ENCODE data around the gene APLN.

APLN gene

GRCh38 chrX:129659861-129660260 lies 5.1 kb upstream of the APLN start:
- no peak for DNase-seq

DNA sequence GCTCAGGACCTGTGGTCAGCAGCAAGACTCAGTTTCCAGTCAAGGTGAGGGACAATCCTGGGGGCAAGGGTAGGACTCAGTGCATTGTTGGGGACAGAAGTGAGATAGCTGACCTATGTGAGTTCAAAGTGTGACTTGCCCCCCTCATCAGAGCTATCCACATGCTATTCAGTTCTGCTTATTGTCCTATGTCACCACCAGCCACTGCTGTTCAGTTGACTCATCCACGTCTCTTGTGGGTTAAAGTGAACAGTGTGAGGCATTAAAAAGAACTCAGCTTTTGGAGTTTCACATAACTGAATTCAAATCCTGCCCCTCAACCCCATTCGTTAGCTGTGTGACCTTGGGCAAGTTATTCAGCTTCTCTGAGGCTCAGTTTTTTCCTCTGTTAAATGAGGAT lies 4.4 kb upstream of the APLN start:
- no peak for DNase-seq

DNA sequence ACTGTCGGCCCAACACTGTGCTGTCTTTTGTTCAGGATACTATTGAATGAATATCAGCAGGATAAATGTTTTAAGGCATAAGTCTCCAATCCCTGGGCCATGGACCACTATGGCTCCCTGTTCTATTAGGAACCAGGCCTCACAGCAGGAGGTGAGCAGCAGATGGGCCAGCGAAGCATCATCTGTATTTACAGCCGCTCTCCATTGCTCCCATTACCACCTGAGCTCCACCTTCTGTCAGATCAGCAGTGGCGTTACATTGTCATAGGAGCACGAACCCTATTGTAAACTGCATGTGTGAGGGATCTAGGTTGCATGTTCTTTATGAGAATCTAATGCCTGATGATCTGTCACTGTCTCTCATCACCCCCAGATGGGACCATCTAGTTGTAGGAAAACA lies 3.7 kb upstream of the APLN start:
- DNase-seq = no peak

DNA sequence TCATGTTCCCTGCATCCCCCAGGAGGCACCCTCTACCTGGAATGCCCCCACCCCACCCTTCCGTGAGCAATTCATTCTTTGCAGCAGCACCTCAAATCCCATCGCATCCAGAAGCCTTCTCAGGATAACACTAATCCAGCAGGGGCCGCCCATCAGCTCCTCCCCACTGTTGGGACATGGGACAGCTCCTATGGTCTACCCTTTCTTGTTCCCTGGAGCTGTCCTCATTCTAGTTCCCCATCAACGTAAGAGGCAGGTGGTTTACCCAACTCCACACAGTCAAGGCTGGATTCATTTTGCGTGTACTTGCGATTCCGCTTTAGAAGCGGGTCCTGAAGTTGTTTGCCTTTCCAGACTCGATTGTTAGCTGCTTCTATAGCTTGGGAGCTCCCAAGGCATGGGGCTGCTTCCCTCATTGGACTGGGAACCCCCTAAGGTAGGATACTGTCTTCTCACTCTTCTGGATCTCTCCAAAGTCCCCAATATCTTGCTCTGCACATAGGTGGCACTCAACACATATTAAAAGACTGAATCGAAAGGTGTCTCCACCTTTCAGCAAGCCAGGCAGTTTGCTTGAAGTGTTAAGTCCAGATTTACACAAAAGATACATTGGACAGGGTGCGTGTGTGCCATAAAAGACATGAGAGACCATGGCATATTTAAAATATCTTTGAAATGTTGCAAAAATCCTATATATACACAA lies 942 bp upstream of the APLN start:
- DNase-seq = no peak

- no peak for DNase-seq
Measured at GRCh38 chrX:129653971-129654651, 645 bp downstream of the APLN start.

- DNase-seq = no peak
Measured at GRCh38 chrX:129653181-129653970, 1.4 kb downstream of the APLN start.

DNA sequence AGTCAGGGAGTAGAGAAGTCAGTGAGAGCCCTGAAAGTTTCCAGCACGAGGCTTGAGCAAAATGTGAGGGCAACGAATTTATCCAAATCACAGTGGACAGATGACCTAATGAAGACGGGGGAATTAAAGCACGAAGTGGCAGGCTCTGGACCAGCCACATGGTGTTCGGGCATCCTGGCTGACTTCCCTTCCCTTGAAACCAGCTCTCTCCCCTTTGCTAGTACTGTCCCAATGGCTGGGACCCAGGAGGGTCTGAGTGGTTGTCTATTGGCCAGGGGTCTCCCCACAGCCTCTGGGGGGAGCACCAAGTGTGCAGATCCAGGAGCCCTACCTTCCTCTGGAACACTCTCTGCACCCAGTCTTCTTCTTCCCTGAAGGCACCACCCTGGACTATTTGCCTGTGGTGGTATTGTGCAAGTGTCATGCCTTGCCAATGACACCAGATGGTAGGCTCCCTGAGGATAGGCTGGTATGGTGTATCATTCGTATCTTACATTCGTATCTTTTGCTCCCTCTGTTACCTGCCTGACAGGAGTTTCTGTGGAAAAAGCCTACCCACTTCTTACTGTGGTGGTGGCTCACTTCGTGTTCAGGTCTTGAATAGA lies 2.1 kb downstream of the APLN start:
- no peak for DNase-seq

- DNase-seq = no peak
Measured at GRCh38 chrX:129651756-129652564, 2.8 kb downstream of the APLN start.

- no peak for DNase-seq
Measured at GRCh38 chrX:129650821-129651510, 3.8 kb downstream of the APLN start.

DNA sequence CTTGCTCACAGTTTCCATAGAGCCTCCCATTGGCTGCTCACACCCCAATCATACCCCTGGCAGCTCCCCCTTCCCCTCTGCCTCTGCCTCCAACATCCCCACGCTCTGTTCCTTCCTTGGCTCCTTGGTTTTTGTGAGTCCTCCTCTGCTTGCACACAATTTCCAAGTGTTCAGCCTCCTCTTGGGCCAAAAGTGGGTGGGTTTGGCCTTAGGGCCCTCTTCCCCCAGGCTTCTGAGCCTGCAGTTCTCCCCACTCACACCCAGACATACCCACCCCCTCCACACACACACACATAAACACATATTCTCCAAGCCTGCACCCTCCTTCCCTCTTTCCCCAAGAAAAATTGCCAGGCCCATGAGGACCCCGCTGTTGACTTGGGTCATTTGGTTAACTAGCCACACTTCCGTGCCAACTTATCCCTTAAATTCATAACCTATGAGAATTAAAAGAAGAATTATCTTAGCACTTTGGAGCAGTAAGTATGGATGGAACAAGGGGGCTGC lies 4.5 kb downstream of the APLN start:
- DNase-seq = no peak

DNA sequence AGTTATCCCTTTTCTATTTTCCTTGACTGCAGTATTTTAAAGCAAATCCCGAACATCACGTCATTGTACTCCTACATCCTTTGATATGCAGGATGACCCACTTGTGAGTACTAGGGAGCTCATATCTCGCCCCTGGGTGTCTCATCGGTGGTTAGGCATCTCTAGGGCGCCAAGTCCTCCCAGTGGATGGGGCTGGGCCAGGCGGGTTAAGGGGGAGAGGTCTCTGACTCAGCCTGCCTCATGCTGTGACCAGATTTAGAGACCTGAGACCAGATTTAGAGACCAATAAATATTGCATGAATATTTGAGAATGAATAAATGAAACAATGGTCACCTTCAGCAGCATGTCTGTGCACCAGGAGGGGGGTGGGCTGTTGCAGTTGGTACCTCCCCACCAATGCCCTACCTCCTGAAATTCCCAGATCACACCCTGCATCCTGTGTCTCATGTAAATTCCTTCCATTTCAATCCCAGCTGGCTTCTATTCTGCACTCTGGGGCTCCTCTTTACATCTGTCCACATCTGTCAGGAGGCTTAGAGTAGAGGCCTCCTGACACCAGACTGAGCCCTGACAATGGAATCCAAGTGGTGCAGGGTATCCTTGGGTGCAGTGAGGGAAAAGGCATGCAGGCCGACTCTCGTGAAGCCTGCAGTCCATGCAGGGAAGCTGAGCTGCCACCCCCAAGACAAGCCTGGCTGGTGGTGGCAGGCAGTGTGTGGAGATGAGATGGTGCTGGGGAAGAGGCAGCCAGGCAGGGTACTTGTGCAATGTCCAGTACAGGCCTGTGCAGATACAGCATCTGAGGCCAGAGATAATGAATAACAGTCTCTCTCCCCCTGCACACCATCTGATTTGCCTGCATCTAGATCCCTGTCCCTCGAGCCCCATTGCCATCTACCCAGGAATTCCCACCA lies 5.2 kb downstream of the APLN start:
- peak; percentile 35 for DNase-seq

DNA sequence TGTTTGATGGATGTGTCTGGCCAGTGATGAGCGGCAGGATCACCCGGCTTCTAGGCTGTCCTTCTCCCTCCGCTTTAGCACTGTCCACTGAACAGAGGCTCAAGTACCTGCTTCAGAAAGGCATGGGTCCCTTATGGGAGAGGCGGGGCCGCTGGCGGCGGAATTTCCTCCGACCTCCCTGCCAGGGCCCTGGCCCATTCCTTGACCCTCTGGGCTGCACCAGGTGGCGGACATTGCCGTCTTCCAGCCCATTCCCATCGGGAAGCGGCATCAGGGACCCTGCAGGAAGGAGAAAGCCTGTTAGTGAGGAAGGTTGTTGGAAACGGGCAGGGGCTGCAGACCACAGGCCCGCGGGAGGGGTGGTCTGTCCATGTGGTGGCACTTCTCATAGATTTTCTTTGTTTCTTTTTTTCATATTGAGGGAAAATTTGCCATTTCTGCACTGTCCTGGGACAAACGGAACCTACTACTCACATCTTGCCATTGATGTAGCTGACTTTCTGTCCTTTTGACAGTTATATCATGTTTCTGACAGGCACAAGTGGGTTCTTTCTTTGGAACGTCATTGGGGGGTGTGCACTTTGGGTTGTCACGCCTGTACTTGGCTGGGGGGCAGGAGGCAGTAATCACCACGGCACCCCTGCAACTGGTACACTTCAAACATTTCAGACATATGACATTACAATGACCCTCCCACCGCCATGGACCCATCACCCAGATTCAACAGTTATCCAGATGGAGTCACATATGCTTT lies 6.1 kb downstream of the APLN start:
- DNase-seq = no peak

GRCh38 chrX:129647418-129648410 lies 7.0 kb downstream of the APLN start:
- DNase-seq = no peak

- DNase-seq = no peak
Measured at GRCh38 chrX:129646566-129647417, 8.0 kb downstream of the APLN start.

DNA sequence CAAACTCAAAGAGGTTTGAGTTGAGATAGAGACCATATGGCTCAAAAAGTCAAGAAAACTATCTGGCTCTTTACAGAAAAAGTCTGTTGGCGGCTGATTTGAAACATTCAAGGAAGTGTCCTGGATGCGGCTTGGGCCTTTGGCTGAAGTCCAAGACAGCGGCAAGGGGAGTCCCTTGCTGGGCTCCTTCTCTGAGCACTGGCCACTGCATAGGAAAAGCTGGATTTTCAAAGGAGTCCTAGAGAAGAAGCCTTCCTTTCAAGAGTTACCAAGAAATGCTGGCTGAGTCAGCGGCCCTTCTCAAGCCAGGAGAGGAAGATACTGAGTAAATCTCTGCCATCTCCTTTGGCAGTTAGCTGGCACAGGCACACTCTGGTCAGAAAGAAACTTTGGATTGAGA lies 12.1 kb downstream of the APLN start:
- no peak for DNase-seq

- no peak for DNase-seq
Measured at GRCh38 chrX:129641941-129642340, 12.8 kb downstream of the APLN start.

- DNase-seq = no peak
Measured at GRCh38 chrX:129641469-129641868, 13.3 kb downstream of the APLN start.

Data from fibroblast of skin of abdomen (primary cell).